HEK293 (cell line): ENCODE results near the gene STPG3.
A peak's percentile ranks its signal among the peaks of the same experiment; 100 is the strongest.

Experiments
- BCL11A ChIP-seq: fragments of 450-650 bp; formaldehyde crosslinking; IDR thresholded peaks from 2 replicates; pipeline ENCODE4 v1.5.1; 2016; ENCODE audit warnings: low read depth, missing biosample characterization, missing genetic modification characterization
- GLIS1 ChIP-seq: fragments of 450-650 bp; formaldehyde crosslinking; IDR thresholded peaks from 2 replicates; pipeline ENCODE4 v1.5.1; 2016; ENCODE audit warnings: missing biosample characterization, missing genetic modification characterization
- GLIS2 ChIP-seq: fragments of 450-650 bp; formaldehyde crosslinking; IDR thresholded peaks from 2 replicates; pipeline ENCODE4 v1.5.1; 2016; ENCODE audit warnings: missing biosample characterization, missing genetic modification characterization
- KLF1 ChIP-seq: fragments of 450-650 bp; formaldehyde crosslinking; IDR thresholded peaks from 2 replicates; pipeline ENCODE4 v1.5.1; 2016; ENCODE audit warnings: missing biosample characterization, missing genetic modification characterization
- KLF8 ChIP-seq: fragments of 450-650 bp; formaldehyde crosslinking; IDR thresholded peaks from 2 replicates; pipeline ENCODE4 v1.5.1; 2016; ENCODE audit warnings: missing biosample characterization, missing genetic modification characterization
- OVOL3 ChIP-seq: fragments of 450-650 bp; formaldehyde crosslinking; IDR thresholded peaks from 2 replicates; pipeline ENCODE4 v1.5.1; 2016; ENCODE audit warnings: missing biosample characterization, missing genetic modification characterization
- ZBTB20 ChIP-seq: fragments of 450-650 bp; formaldehyde crosslinking; IDR thresholded peaks from 2 replicates; pipeline ENCODE4 v1.5.1; 2016; ENCODE audit warnings: missing biosample characterization, missing genetic modification characterization
- ZBTB7A ChIP-seq: fragments of 450-650 bp; formaldehyde crosslinking; IDR thresholded peaks from 2 replicates; pipeline ENCODE4 v1.5.1; 2016; ENCODE audit warnings: low read depth, missing biosample characterization, missing genetic modification characterization
- ZEB2 ChIP-seq: fragments of 450-650 bp; formaldehyde crosslinking; IDR thresholded peaks from 2 replicates; pipeline ENCODE4 v1.5.1; 2016; ENCODE audit warnings: missing biosample characterization, missing genetic modification characterization
- ZNF221 ChIP-seq: fragments of 450-650 bp; formaldehyde crosslinking; IDR thresholded peaks from 2 replicates; pipeline ENCODE4 v1.5.1; 2017; ENCODE audit warnings: missing biosample characterization, missing genetic modification characterization, borderline replicate concordance
- ZNF239 ChIP-seq: fragments of 450-650 bp; formaldehyde crosslinking; IDR thresholded peaks from 2 replicates; pipeline ENCODE4 v1.5.1; 2016; ENCODE audit warnings: missing biosample characterization, missing genetic modification characterization
- ZNF266 ChIP-seq: fragments of 450-650 bp; formaldehyde crosslinking; IDR thresholded peaks from 2 replicates; pipeline ENCODE4 v1.5.1; 2016; ENCODE audit warnings: missing biosample characterization, missing genetic modification characterization, low read depth
- ZNF354C ChIP-seq: fragments of 450-650 bp; formaldehyde crosslinking; IDR thresholded peaks from 2 replicates; pipeline ENCODE4 v1.5.1; 2016; ENCODE audit warnings: missing biosample characterization, missing genetic modification characterization, low read depth, borderline replicate concordance
- ZNF37A ChIP-seq: fragments of 450-650 bp; IDR thresholded peaks from 2 replicates; pipeline ENCODE4 v1.5.1; 2018; ENCODE audit warnings: missing biosample characterization, missing genetic modification characterization
- ZNF394 ChIP-seq: fragments of 450-650 bp; formaldehyde crosslinking; IDR thresholded peaks from 2 replicates; pipeline ENCODE4 v1.5.1; 2016; ENCODE audit warnings: missing biosample characterization, missing genetic modification characterization, mild to moderate bottlenecking, moderate library complexity, borderline replicate concordance
- ZNF416 ChIP-seq: fragments of 450-650 bp; formaldehyde crosslinking; IDR thresholded peaks from 2 replicates; pipeline ENCODE4 v1.5.1; 2016; ENCODE audit warnings: missing biosample characterization, missing genetic modification characterization
- ZNF423 ChIP-seq: fragments of 450-650 bp; formaldehyde crosslinking; IDR thresholded peaks from 2 replicates; pipeline ENCODE4 v1.5.1; 2016; ENCODE audit warnings: missing biosample characterization, missing genetic modification characterization
- ZNF426 ChIP-seq: fragments of 450-650 bp; formaldehyde crosslinking; IDR thresholded peaks from 2 replicates; pipeline ENCODE4 v1.5.1; 2017; ENCODE audit warnings: missing biosample characterization, missing genetic modification characterization, mild to moderate bottlenecking, inconsistent platforms, moderate library complexity
- ZNF521 ChIP-seq: fragments of 450-650 bp; formaldehyde crosslinking; IDR thresholded peaks from 2 replicates; pipeline ENCODE4 v1.5.1; 2017; ENCODE audit warnings: missing biosample characterization, mild to moderate bottlenecking, missing genetic modification characterization
- ZNF571 ChIP-seq: fragments of 450-650 bp; formaldehyde crosslinking; IDR thresholded peaks from 2 replicates; pipeline ENCODE4 v1.5.0; 2017; ENCODE audit warnings: missing biosample characterization, missing genetic modification characterization
- ZNF660 ChIP-seq: fragments of 450-650 bp; IDR thresholded peaks from 2 replicates; pipeline ENCODE4 v1.5.1; 2018; ENCODE audit warnings: missing biosample characterization, mild to moderate bottlenecking, missing genetic modification characterization
- ZNF677 ChIP-seq: fragments of 450-650 bp; IDR thresholded peaks from 2 replicates; pipeline ENCODE4 v1.5.0; 2018; ENCODE audit warnings: missing biosample characterization, mild to moderate bottlenecking, missing genetic modification characterization, moderate library complexity
- ZNF707 ChIP-seq: fragments of 450-650 bp; formaldehyde crosslinking; IDR thresholded peaks from 2 replicates; pipeline ENCODE4 v1.5.1; 2016; ENCODE audit warnings: missing biosample characterization, missing genetic modification characterization
- ZNF785 ChIP-seq: fragments of 450-650 bp; formaldehyde crosslinking; IDR thresholded peaks from 2 replicates; pipeline ENCODE4 v1.5.1; 2016; ENCODE audit warnings: missing biosample characterization, missing genetic modification characterization
- ZNF792 ChIP-seq: fragments of 450-650 bp; formaldehyde crosslinking; IDR thresholded peaks from 2 replicates; pipeline ENCODE4 v1.5.1; 2016; ENCODE audit warnings: missing biosample characterization, missing genetic modification characterization
- ZNF830 ChIP-seq: fragments of 450-650 bp; IDR thresholded peaks from 2 replicates; pipeline ENCODE4 v1.5.0; 2018; ENCODE audit warnings: missing biosample characterization, missing genetic modification characterization, low read depth, mild to moderate bottlenecking, moderate library complexity
- ZSCAN30 ChIP-seq: fragments of 450-650 bp; IDR thresholded peaks from 2 replicates; pipeline ENCODE4 v1.5.1; 2018; ENCODE audit warnings: missing biosample characterization, mild to moderate bottlenecking, missing genetic modification characterization, moderate library complexity
- TF ChIP-seq, protein P1 (sequence below): fragments of 450-650 bp; IDR thresholded peaks from 2 replicates; pipeline ENCODE4 v1.5.1; 2018; ENCODE audit warnings: missing biosample characterization, missing genetic modification characterization
- TF ChIP-seq, protein P2 (sequence below): fragments of 450-650 bp; formaldehyde crosslinking; IDR thresholded peaks from 2 replicates; pipeline ENCODE4 v1.5.1; 2016; ENCODE audit warnings: missing biosample characterization, missing genetic modification characterization
- TF ChIP-seq, protein P3 (sequence below): fragments of 450-650 bp; formaldehyde crosslinking; IDR thresholded peaks from 2 replicates; pipeline ENCODE4 v1.5.1; 2016; ENCODE audit warnings: missing biosample characterization, missing genetic modification characterization
- TF ChIP-seq, protein P4 (sequence below): fragments of 450-650 bp; formaldehyde crosslinking; IDR thresholded peaks from 2 replicates; pipeline ENCODE4 v1.5.1; 2016; ENCODE audit warnings: missing biosample characterization, missing genetic modification characterization, low read depth
- TF ChIP-seq, protein P5 (sequence below): sonication (generic); formaldehyde crosslinking; IDR thresholded peaks from 2 replicates; pipeline ENCODE4 v1.8.1; 2022; ENCODE audit warnings: mild to moderate bottlenecking, moderate library complexity, missing genetic modification reagents

The STPG3 gene

DNA sequence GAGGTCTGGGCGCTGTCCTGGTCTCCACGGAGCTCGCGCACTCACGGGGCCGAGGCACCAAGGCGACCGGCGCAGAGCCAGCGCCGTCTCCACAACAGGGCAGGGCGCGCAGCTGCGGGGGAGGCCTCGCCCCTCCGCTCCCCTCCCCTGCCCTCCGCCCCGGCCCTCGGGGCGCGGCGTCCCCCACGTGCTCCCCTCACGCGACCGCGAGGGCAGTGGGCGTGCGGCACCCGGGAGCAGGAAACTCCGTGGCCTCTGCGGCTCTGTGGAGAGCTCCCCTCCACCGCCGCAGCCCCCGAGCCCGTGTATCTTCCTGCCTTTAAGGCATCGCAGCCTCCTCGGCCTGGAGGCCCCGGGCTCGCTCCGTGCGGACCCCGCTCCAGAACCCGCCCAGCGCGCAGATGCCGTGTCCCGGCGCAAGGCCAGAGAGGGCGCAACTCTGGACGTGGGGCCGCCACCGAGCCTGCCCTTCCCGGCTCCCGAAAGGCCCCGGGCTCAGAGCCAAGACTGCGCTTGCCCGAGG is 10.7 kb upstream of the STPG3 start (continued):
- TF ChIP-seq, protein P1, sequence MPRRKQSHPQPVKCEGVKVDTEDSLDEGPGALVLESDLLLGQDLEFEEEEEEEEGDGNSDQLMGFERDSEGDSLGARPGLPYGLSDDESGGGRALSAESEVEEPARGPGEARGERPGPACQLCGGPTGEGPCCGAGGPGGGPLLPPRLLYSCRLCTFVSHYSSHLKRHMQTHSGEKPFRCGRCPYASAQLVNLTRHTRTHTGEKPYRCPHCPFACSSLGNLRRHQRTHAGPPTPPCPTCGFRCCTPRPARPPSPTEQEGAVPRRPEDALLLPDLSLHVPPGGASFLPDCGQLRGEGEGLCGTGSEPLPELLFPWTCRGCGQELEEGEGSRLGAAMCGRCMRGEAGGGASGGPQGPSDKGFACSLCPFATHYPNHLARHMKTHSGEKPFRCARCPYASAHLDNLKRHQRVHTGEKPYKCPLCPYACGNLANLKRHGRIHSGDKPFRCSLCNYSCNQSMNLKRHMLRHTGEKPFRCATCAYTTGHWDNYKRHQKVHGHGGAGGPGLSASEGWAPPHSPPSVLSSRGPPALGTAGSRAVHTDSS (tag by site-specific recombination), result no peak
- TF ChIP-seq GLIS2 (peak; percentile 97), ZNF571 (tag by site-specific recombination) (no peak), ZNF830 (no peak), GLIS1 (tag by site-specific recombination) (peak; percentile 88), ZNF677 (tag by site-specific recombination) (no peak), ZNF37A (tag by site-specific recombination) (no peak), ZNF660 (tag by site-specific recombination) (peak; percentile 93), ZNF785 (peak; percentile 99), ZSCAN30 (peak; percentile 74), ZNF394 (tag by site-specific recombination) (peak; percentile 40; the same call in 1 of the 2 replicates), ZNF354C (tag by site-specific recombination) (no peak), ZEB2 (tag by site-specific recombination) (peak; percentile 97), KLF8 (peak; percentile 99), ZNF792 (tag by site-specific recombination) (no peak), ZBTB7A (peak; percentile 92), ZNF239 (no peak), ZNF521 (tag by site-specific recombination) (no peak), KLF1 (peak; percentile 98), ZNF707 (tag by site-specific recombination) (peak; percentile 40; the same call in 1 of the 2 replicates), ZNF426 (tag by site-specific recombination) (no peak), ZNF266 (tag by site-specific recombination) (no peak), ZNF221 (tag by site-specific recombination) (no peak), ZBTB20 (peak; percentile 97), ZNF416 (no peak), ZNF423 (tag by site-specific recombination) (0 out of 2 replicates have a peak, but pooled peaks have one; percentile 10), OVOL3 (tag by site-specific recombination) (0 out of 2 replicates have a peak, but pooled peaks have one; percentile 44), BCL11A (tag by site-specific recombination) (no peak)
- TF ChIP-seq, protein P2, sequence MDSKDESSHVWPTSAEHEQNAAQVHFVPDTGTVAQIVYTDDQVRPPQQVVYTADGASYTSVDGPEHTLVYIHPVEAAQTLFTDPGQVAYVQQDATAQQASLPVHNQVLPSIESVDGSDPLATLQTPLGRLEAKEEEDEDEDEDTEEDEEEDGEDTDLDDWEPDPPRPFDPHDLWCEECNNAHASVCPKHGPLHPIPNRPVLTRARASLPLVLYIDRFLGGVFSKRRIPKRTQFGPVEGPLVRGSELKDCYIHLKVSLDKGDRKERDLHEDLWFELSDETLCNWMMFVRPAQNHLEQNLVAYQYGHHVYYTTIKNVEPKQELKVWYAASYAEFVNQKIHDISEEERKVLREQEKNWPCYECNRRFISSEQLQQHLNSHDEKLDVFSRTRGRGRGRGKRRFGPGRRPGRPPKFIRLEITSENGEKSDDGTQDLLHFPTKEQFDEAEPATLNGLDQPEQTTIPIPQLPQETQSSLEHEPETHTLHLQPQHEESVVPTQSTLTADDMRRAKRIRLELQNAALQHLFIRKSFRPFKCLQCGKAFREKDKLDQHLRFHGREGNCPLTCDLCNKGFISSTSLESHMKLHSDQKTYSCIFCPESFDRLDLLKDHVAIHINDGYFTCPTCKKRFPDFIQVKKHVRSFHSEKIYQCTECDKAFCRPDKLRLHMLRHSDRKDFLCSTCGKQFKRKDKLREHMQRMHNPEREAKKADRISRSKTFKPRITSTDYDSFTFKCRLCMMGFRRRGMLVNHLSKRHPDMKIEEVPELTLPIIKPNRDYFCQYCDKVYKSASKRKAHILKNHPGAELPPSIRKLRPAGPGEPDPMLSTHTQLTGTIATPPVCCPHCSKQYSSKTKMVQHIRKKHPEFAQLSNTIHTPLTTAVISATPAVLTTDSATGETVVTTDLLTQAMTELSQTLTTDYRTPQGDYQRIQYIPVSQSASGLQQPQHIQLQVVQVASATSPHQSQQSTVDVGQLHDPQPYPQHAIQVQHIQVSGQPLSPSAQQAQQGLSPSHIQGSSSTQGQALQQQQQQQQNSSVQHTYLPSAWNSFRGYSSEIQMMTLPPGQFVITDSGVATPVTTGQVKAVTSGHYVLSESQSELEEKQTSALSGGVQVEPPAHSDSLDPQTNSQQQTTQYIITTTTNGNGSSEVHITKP (tag by site-specific recombination), result peak; percentile 71
- TF ChIP-seq, protein P3, sequence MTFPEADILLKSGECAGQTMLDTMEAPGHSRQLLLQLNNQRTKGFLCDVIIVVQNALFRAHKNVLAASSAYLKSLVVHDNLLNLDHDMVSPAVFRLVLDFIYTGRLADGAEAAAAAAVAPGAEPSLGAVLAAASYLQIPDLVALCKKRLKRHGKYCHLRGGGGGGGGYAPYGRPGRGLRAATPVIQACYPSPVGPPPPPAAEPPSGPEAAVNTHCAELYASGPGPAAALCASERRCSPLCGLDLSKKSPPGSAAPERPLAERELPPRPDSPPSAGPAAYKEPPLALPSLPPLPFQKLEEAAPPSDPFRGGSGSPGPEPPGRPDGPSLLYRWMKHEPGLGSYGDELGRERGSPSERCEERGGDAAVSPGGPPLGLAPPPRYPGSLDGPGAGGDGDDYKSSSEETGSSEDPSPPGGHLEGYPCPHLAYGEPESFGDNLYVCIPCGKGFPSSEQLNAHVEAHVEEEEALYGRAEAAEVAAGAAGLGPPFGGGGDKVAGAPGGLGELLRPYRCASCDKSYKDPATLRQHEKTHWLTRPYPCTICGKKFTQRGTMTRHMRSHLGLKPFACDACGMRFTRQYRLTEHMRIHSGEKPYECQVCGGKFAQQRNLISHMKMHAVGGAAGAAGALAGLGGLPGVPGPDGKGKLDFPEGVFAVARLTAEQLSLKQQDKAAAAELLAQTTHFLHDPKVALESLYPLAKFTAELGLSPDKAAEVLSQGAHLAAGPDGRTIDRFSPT, result peak; percentile 79; the same call in 1 of the 2 replicates
- TF ChIP-seq, protein P4, sequence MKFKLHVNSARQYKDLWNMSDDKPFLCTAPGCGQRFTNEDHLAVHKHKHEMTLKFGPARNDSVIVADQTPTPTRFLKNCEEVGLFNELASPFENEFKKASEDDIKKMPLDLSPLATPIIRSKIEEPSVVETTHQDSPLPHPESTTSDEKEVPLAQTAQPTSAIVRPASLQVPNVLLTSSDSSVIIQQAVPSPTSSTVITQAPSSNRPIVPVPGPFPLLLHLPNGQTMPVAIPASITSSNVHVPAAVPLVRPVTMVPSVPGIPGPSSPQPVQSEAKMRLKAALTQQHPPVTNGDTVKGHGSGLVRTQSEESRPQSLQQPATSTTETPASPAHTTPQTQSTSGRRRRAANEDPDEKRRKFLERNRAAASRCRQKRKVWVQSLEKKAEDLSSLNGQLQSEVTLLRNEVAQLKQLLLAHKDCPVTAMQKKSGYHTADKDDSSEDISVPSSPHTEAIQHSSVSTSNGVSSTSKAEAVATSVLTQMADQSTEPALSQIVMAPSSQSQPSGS, result no peak
- TF ChIP-seq, protein P5, sequence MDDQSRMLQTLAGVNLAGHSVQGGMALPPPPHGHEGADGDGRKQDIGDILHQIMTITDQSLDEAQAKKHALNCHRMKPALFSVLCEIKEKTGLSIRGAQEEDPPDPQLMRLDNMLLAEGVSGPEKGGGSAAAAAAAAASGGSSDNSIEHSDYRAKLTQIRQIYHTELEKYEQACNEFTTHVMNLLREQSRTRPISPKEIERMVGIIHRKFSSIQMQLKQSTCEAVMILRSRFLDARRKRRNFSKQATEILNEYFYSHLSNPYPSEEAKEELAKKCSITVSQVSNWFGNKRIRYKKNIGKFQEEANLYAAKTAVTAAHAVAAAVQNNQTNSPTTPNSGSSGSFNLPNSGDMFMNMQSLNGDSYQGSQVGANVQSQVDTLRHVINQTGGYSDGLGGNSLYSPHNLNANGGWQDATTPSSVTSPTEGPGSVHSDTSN (CRISPR knock-in tag), result no peak
